Activated T-cell treated with anti-CD3 and anti-CD28 coated beads for 1 hour (primary cell): ENCODE data around the gene BCL2L12.
A peak's percentile ranks its signal among the peaks of the same experiment; 100 is the strongest.

Experiments
- DNase-seq: peaks from one replicate; pipeline ENCODE4 v3.0.0-alpha.2; 2020; ENCODE audit warnings: low read depth

The BCL2L12 gene

GRCh38 chr19:49685845-49686332 lies 20.2 kb downstream of the BCL2L12 start:
- no peak for DNase-seq

- DNase-seq: no peak
These were observed 20.9 kb downstream of the BCL2L12 start for GRCh38 chr19:49686503-49687088.

GRCh38 chr19:49687150-49687549 lies 21.4 kb downstream of the BCL2L12 start:
- DNase-seq: no peak

- no peak for DNase-seq
These were observed 22.0 kb downstream of the BCL2L12 start for GRCh38 chr19:49687566-49688316.

- DNase-seq: no peak
These were observed 22.9 kb downstream of the BCL2L12 start for GRCh38 chr19:49688531-49689132.

- no peak for DNase-seq
These were observed 23.7 kb downstream of the BCL2L12 start, which contains the start of gene ADM5 for GRCh38 chr19:49689133-49690078. ADM5 (plus strand) TSS chr19:49689594; CDS start chr19:49689838, 244 bp downstream.

- no peak for DNase-seq
These were observed 24.4 kb downstream of the BCL2L12 start for GRCh38 chr19:49690079-49690655.

- DNase-seq: peak; percentile 49
These were observed 25.0 kb downstream of the BCL2L12 start, which contains the start of gene CPT1C for GRCh38 chr19:49690656-49691242. CPT1C (plus strand) TSS chr19:49691116; CDS start chr19:49692253, 1,137 bp downstream.

GRCh38 chr19:49691243-49692146 lies 25.8 kb downstream of the BCL2L12 start:
- no peak for DNase-seq

GRCh38 chr19:49692147-49692506 lies 26.4 kb downstream of the BCL2L12 start:
- no peak for DNase-seq

- DNase-seq: no peak
These were observed 30.4 kb downstream of the BCL2L12 start for GRCh38 chr19:49696115-49696514.

- no peak for DNase-seq
These were observed 31.1 kb downstream of the BCL2L12 start for GRCh38 chr19:49696865-49697264.

GRCh38 chr19:49699364-49699763 lies 33.6 kb downstream of the BCL2L12 start:
- no peak for DNase-seq

- DNase-seq: no peak
These were observed 34.8 kb downstream of the BCL2L12 start for GRCh38 chr19:49700563-49700962.

GRCh38 chr19:49701271-49701786 lies 35.6 kb downstream of the BCL2L12 start:
- DNase-seq: no peak

GRCh38 chr19:49704888-49705642 lies 39.3 kb downstream of the BCL2L12 start:
- no peak for DNase-seq

- no peak for DNase-seq
These were observed 40.2 kb downstream of the BCL2L12 start for GRCh38 chr19:49705919-49706318.

- no peak for DNase-seq
These were observed 44.7 kb downstream of the BCL2L12 start for GRCh38 chr19:49710372-49710951.

- DNase-seq: no peak
These were observed 46.7 kb downstream of the BCL2L12 start for GRCh38 chr19:49712397-49712859.
